Measurements from ENCODE around the gene SMARCAD1. TPM values are rescaled to one million over a fixed set of nuclear protein-coding genes. Genes with fewer than 3 reads are reported as not detected.

The SMARCAD1 gene
- total and polyA plus RNA-seq, 2 experiments from 2014 or later: 23.8 to 86.2 TPM

- TF ChIP-seq ZNF462 (CRISPR knock-in tag; IDR thresholded peaks at IDR 0.05) (no peak), ZNF114 (CRISPR knock-in tag; IDR thresholded peaks at IDR 0.05) (no peak), ZNF331 (CRISPR knock-in tag; IDR thresholded peaks at IDR 0.05; ENCODE audit: low read depth) (no peak), NANOG (IDR thresholded peaks at IDR 0.05; ENCODE audit: borderline replicate concordance) (no peak)
Measured at GRCh38 chr4:94158883-94159282, 48.8 kb upstream of the SMARCAD1 start (continued).

- ATAC-seq: no peak
- H3K27ac Mint-ChIP-seq: no peak overlapping the region
- no peak overlapping the region for H3K4me3 Mint-ChIP-seq
Measured at GRCh38 chr4:94159790-94160189, 47.9 kb upstream of the SMARCAD1 start.

More at GRCh38 chr4:94159790-94160189, 47.9 kb upstream of the SMARCAD1 start:
- Histone ChIP-seq H3K4me1 (ENCODE audit: insufficient read depth) (peaks cover 7% of the 10 kb centered on the region; the same call in 1 of the 2 replicates), H3K4me3 (no peak overlapping the region), H3K27me3 (ENCODE audit: insufficient read depth) (no peaks in the 10 kb centered on the region), H3F3A (replicated peaks; ENCODE audit: low read depth) (no peaks in the 10 kb centered on the region), H4K20me1 (replicated peaks; ENCODE audit: insufficient read depth) (no peaks in the 10 kb centered on the region), H2AFZ (no peak overlapping the region), H3K36me3 (ENCODE audit: insufficient read depth) (no peaks in the 10 kb centered on the region), H3K79me2 (replicated peaks; ENCODE audit: insufficient read depth) (no peaks in the 10 kb centered on the region), H3K27ac (ENCODE audit: low read depth) (no peak overlapping the region), H3K4me2 (no peak overlapping the region), H3K9me2 (ENCODE audit: insufficient read depth) (0 out of 2 replicates have a peak, but pooled peaks cover 3% of the 10 kb centered on the region)
- H3K36me3 Mint-ChIP-seq (ENCODE audit: low read depth): peaks cover 11% of the 10 kb centered on the region
- no peak for DNase-seq (ENCODE audit: low spot score)
- no peak for TF ChIP-seq ZNF331 (CRISPR knock-in tag; IDR thresholded peaks at IDR 0.05; ENCODE audit: low read depth)
- no peak for TF ChIP-seq EZH2phosphoT487 (IDR thresholded peaks at IDR 0.05; ENCODE audit: unreplicated experiment)
- TF ChIP-seq CTCF (conservative IDR thresholded peaks at IDR 0.05; ENCODE audit: low read depth in 2 of 2): no peak
- TF ChIP-seq EZH2 (IDR thresholded peaks at IDR 0.05; ENCODE audit: low read depth, unreplicated experiment): no peak
- no peak for TF ChIP-seq ETS1 (IDR thresholded peaks at IDR 0.05)
- TF ChIP-seq CREB1 (CRISPR knock-in tag; IDR thresholded peaks at IDR 0.05; ENCODE audit: low read depth): no peak
- no peak for TF ChIP-seq REST (IDR thresholded peaks at IDR 0.05; ENCODE audit: unreplicated experiment)
- TF ChIP-seq NANOG (IDR thresholded peaks at IDR 0.05; ENCODE audit: borderline replicate concordance): no peak
- TF ChIP-seq STAT1 (IDR thresholded peaks at IDR 0.05; ENCODE audit: unreplicated experiment): no peak
- no peak for TF ChIP-seq ZNF114 (CRISPR knock-in tag; IDR thresholded peaks at IDR 0.05)
- no peak for TF ChIP-seq JUNB (IDR thresholded peaks at IDR 0.05; ENCODE audit: unreplicated experiment)
- no peak for TF ChIP-seq POLR2AphosphoS5 (IDR thresholded peaks at IDR 0.05; ENCODE audit: low read depth)
- H3K9me3 Mint-ChIP-seq: peaks cover 11% of the 10 kb centered on the region
- peaks cover 4% of the 10 kb centered on the region for H3K27me3 Mint-ChIP-seq (ENCODE audit: insufficient read depth, low read depth, poor library complexity)
- H3K4me1 Mint-ChIP-seq: peaks cover 5% of the 10 kb centered on the region; the same call in 2 of the 3 replicates

Data from GM23338 (cell line).